HG03460 (cell line): ENCODE data around the gene TMEM135.
"Not testable (repeated sequence)": the region's sequence is repeated elsewhere in the genome, so short reads cannot be mapped to it uniquely, and the experiment has no call there.

Experiments used
- ATAC-seq: cut with Tn5 transposase; IDR thresholded peaks from one replicate; pipeline ENCODE4 v1.9.1; 2021; ENCODE audit not compliant: unreplicated experiment

TMEM135 gene

GRCh38 chr11:87037450-87038234 is at the start of gene TMEM135:
Gene TMEM135 (plus strand): TSS chr11:87037934. CDS start chr11:87038046, 112 bp downstream.
- ATAC-seq = peak; percentile 98

- ATAC-seq = no peak
Observed at GRCh38 chr11:86988351-86988881, 49.3 kb upstream of the TMEM135 start.

GRCh38 chr11:86990031-86990430 is 47.7 kb upstream of the TMEM135 start:
- no peak for ATAC-seq

GRCh38 chr11:86990515-86990914 is 47.2 kb upstream of the TMEM135 start:
- ATAC-seq = no peak

- no peak for ATAC-seq
Observed at GRCh38 chr11:86991341-86991740, 46.4 kb upstream of the TMEM135 start.

- not testable (repeated sequence) for ATAC-seq
Observed at GRCh38 chr11:86992340-86992739, 45.4 kb upstream of the TMEM135 start.

GRCh38 chr11:86993031-86993430 is 44.7 kb upstream of the TMEM135 start:
- ATAC-seq = no peak

GRCh38 chr11:86996953-86997570 is 40.7 kb upstream of the TMEM135 start:
- no peak for ATAC-seq

GRCh38 chr11:86999388-86999787 is 38.3 kb upstream of the TMEM135 start:
- ATAC-seq = no peak

GRCh38 chr11:86999859-87000753 is 37.6 kb upstream of the TMEM135 start:
- ATAC-seq = no peak

- no peak for ATAC-seq
Observed at GRCh38 chr11:87002918-87003317, 34.8 kb upstream of the TMEM135 start.

GRCh38 chr11:87004281-87004680 is 33.5 kb upstream of the TMEM135 start:
- not testable (repeated sequence) for ATAC-seq

GRCh38 chr11:87005569-87005921 is 32.2 kb upstream of the TMEM135 start:
- no peak for ATAC-seq

GRCh38 chr11:87006035-87006434 is 31.7 kb upstream of the TMEM135 start:
- no peak for ATAC-seq

- ATAC-seq = no peak
Observed at GRCh38 chr11:87007963-87008362, 29.8 kb upstream of the TMEM135 start.

- ATAC-seq = no peak
Observed at GRCh38 chr11:87012089-87012488, 25.6 kb upstream of the TMEM135 start.

- no peak for ATAC-seq
Observed at GRCh38 chr11:87012673-87013072, 25.1 kb upstream of the TMEM135 start.

- ATAC-seq = no peak
Observed at GRCh38 chr11:87013912-87014825, 23.6 kb upstream of the TMEM135 start.

- ATAC-seq = no peak
Observed at GRCh38 chr11:87015645-87016044, 22.1 kb upstream of the TMEM135 start.

GRCh38 chr11:87019613-87020271 is 18.0 kb upstream of the TMEM135 start:
- ATAC-seq = no peak
